ENCODE results near the gene PERM1.
A peak's percentile ranks its signal among the peaks of the same experiment; 100 is the strongest.
"Not testable (repeated sequence)": the region's sequence is repeated elsewhere in the genome, so short reads cannot be mapped to it uniquely, and the experiment has no call there.

Gene PERM1, protein sequence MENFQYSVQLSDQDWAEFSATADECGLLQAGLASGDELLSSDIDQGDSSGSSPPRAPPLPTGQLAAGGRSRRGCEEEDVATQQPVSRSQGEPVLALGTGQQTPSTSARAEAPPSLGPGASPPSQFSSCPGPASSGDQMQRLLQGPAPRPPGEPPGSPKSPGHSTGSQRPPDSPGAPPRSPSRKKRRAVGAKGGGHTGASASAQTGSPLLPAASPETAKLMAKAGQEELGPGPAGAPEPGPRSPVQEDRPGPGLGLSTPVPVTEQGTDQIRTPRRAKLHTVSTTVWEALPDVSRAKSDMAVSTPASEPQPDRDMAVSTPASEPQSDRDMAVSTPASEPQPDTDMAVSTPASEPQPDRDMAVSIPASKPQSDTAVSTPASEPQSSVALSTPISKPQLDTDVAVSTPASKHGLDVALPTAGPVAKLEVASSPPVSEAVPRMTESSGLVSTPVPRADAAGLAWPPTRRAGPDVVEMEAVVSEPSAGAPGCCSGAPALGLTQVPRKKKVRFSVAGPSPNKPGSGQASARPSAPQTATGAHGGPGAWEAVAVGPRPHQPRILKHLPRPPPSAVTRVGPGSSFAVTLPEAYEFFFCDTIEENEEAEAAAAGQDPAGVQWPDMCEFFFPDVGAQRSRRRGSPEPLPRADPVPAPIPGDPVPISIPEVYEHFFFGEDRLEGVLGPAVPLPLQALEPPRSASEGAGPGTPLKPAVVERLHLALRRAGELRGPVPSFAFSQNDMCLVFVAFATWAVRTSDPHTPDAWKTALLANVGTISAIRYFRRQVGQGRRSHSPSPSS

DNA sequence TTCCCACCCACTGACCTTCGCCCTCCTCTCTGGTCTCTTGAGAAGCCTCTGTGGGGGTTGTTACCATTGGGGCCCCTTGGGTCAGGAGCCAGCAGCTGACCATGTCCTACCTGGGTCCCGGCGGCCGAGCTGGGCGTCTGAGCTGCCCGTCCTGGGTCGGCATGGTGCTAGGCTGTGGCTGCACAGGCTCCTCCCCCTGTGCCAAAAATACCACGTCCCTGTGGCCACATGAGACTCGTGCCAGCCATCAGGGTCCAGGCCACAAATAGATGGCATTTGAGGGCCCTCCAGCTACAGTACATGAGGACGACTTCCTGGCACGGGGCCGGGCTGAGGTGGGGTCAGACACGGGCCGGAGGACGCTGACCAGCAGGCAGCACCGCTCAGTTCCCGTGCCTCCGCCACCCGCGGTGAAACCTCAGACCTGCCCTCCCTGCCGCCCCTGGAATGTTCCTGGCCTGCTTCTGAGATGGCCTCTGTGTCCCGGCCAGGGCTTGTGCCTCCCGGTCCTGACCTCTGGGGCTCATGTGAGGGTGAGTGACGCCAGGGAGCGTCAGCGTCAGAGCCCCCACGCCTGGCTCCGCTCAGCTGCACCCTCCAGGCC lies at the start of gene PERM1:
Gene PERM1 (minus strand): TSS at position 139 of the 604 bp plus-strand sequence. CDS start 1,064 bp downstream, outside the sequence.
- DNase-seq (ENCODE audit: low read depth): no peak

DNA sequence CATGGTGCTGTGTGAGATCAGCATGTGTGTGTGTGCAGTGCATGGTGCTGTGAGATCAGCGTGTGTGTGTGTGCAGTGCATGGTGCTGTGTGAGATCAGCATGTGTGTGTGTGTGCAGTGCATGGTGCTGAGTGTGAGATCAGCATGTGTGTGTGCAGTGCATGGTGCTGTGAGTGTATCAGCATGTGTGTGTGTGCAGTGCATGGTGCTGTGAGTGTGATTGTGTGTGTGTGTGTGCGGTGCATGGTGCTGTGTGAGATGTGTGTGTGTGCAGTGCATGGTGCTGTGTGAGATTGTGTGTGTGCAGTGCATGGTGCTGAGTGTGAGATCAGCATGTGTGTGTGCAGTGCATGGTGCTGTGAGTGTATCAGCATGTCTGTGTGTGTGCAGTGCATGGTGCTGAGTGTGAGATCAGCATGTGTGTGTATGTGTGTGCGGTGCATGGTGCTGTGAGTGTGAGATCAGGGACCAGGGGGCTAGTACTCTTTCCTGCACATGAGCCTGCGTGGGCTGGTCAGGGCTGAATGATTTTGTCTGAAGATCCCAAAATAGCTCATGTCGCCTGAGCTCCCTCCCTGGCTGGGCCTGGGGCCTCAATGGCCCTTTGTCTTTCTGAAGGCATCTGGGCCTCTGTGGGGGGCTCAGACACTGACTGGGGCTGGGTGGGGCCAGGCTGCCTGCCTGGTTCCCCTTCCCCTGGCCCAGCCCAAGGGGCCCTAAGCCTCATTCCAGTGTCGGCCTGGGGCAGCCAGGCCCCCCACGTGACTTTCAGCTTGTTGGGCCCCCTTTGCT lies 49.2 kb upstream of the PERM1 start:
- DNase-seq (ENCODE audit: low read depth): not testable (repeated sequence)

DNA sequence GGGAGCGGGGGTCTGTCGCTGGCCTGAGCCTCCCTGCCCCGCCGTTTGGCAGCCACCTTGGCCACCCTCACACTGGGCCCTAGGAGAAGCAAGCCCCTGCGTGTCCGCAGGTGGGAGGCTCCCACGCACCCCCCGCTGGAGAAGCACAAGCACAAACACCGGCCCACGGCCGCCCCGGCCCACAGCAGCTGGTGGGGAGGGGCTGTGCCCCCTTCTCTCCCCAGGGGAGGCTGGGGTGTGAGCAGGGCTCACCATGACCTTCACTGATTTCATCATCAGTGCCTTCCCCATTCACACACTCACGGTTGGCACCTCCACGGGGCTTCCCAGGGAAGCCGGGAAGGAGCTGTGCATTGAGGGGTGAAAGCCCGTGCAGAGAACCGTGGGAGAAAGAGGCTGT lies 45.9 kb upstream of the PERM1 start:
- no peak for DNase-seq (ENCODE audit: low read depth)

DNA sequence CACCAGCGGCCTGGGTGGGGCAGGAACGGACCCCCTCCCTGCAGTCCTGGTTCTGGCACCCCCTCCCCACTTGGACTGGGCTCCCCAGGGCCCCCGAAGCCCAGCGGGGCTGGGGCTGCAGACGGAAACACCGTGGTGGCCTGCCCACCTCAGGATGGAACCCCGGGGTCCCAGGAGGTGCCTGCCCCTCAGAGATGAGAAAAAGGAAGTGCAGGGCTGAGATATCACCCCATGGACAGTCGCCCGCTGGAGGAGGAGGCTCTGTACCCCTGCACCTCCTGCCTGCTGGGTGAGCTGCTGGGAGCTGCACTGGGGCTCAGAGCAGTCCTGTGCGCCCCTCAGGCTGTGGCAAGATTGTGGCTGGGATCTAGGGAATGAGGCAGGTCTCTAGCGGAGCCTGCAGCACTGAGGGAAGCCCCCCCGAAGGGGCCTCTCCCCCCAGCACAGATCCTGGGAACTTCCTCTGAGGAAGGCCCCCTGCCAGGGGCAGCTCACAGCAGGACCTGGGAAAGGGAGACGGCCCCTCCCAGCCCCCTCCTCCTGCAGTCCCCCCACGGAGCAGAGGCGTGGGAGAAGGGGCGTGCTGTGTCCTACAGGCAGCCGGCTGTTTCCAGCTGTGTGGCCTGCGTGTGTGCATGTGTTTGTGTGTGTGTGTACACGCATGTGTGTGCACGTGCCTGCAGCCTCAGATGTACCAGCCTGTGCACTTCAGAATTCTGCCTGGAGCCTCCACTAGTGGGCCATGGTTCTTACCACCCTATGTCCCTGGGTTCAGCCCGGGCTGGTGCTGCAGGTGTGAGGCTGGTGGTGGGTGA lies 44.9 kb upstream of the PERM1 start:
- no peak for DNase-seq (ENCODE audit: low read depth)

DNA sequence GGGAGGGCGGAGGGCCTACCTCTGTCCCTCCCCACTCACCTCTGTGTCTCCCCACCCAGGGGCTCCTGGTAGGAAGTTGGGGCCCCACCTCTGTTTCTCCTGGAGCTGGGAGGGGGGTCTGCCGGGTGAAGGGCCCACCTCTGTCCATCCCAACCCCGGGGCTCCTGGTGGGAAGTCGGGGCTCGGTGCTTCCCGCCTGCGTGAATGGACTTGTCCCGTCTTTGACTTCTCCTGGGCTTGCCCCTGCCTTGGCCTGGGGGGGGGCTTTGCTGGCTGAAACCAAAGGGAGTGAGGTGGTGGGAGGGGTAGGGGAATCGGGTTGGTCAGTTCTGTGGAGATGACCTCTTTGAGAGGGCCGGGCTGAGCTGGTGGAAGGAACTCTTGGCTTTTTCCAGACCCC lies 43.8 kb upstream of the PERM1 start:
- no peak for DNase-seq (ENCODE audit: low read depth)

DNA sequence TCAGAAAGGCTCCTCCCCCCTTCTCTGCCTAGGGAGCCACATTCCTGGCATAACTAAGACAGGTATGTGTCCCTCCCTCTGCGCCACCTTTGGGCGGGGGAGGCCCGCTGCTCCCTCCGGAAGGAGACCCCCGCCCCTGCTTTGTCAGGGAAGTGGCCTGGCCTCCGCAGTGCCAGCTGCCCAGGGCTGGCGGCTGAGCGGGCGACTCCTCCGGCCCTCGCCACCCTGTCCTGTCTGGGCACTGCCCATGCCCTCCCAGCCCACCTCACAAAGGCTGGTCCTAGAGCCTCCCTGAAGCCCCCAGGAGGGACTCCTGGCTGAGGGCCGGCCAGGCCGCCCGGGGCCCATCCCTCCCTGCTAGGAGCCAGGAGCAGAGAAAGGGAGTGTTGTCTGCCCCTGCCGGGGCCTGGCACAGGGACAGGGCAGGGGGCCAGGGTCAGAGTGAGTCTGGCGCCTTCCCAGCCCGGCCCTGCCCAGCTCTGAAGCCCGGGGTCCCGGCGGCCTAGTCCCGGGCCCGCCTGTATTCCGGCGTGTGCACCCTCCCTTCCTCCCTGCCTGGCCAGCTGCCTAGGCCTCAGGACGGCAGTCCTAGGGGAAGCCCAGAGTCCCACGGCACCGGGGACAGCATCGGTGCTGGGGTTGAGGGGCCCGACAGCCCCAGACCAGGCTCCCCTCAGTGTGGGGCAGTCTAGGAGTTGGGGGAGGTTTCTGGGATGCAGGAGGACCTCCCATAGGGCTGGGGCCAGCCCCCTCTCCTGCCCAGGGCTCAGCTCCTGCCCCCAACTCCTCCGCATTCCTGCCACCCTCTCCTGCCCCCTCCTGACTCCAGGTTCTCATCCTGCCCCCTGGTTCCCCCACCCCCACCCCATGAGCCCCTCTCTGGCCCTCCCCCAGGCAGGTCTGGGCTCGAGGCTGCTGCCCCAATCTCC lies 43.1 kb upstream of the PERM1 start:
- no peak for DNase-seq (ENCODE audit: low read depth)

DNA sequence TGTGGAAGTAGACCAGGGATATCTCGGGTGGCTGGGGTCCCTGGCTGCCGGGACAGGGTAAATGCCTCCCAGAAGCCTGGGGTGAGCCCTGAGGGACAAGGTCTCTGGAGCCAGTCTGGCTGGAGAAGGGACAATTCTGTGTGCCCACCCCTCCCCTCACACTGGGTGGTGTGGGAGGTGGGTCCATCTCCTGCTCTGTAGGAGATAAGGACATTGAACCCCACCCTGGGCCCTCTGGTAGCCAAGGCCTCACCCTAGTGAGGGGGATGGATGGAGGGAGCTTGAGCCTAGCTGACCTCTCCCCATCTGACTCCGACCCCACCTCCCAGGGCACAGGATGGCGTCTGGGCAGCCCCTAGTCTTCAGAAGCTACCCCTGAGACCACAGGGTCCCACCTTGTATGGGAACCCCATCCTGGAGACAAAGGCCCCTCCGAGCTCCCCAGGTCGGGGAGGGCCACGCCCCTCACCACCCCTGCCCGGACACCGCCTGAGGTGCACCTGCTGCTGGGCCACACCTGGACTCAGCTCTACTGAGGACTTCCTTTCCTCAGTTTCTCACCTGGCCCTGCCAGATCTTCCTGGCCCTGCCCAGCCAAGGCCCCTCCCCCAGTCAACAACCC lies 42.4 kb upstream of the PERM1 start:
- DNase-seq (ENCODE audit: low read depth): no peak

DNA sequence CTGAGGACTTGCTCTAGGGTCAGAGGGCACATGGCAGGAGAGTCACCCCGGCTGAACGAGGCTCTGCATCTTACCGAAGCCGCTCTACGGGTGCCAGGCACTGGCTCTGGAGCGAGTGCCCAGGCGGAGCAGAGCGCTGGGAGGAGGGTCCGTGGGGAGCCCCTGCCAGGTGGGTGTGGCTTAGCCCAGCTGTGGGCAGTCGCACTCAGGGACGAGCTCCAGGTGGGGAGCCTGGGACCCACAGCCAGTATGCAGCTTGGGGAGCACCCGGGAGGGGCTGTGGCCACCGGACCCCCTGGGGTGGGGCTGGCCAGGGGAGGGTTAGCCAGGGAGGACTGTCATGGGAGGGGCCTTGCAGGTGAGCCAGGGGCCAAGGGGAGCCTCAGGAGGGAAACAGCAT lies 41.8 kb upstream of the PERM1 start:
- DNase-seq (ENCODE audit: low read depth): no peak

DNA sequence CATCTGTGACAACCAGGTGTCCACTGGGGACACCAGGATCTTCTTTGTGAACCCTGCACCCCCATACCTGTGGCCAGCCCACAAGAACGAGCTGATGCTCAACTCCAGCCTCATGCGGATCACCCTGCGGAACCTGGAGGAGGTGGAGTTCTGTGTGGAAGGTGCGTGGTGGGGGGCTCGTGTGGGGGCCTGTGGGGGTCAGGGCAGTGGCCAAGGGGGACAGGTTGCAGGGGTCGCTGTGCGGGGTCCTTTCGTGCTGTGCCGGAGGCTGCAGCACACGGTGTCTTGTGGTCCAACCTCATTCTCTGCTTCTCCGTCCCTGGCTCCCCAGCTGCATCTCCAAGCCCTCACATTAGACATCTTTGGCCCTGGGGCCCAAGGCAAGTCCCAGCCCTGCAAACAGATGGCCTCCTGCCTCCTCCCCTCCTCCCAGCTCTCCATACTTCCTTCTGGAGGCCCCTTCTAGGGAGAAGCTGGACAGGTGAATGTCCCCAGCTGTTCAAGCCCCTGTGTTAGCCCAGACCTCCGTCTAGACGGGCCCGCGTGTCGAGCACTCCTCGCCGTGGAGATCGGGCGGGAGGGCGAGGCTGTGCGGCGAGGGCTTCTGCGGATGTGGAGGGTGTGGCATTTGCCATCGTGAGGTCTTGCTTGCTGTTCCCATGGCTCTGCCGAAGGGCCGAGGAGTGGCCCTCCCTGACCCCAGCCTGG lies 40.6 kb upstream of the PERM1 start:
- no peak for DNase-seq (ENCODE audit: low read depth)

DNA sequence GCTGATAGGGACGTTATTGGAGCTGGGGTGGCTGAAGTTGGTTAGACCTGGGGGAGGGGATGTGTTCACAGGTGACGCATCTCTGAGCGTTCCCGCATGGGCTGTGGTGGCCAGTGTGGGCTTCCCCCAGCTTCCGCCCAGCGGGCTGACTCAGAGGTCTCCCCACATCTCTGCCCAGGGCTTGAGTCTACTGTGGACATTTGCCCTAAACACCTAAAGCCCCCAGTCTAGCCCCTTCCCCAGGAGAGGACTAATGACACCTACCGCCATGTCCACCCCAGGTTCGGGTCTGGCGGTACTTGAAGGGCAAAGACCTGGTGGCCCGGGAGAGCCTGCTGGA lies 40.0 kb upstream of the PERM1 start:
- no peak for DNase-seq (ENCODE audit: low read depth)

DNA sequence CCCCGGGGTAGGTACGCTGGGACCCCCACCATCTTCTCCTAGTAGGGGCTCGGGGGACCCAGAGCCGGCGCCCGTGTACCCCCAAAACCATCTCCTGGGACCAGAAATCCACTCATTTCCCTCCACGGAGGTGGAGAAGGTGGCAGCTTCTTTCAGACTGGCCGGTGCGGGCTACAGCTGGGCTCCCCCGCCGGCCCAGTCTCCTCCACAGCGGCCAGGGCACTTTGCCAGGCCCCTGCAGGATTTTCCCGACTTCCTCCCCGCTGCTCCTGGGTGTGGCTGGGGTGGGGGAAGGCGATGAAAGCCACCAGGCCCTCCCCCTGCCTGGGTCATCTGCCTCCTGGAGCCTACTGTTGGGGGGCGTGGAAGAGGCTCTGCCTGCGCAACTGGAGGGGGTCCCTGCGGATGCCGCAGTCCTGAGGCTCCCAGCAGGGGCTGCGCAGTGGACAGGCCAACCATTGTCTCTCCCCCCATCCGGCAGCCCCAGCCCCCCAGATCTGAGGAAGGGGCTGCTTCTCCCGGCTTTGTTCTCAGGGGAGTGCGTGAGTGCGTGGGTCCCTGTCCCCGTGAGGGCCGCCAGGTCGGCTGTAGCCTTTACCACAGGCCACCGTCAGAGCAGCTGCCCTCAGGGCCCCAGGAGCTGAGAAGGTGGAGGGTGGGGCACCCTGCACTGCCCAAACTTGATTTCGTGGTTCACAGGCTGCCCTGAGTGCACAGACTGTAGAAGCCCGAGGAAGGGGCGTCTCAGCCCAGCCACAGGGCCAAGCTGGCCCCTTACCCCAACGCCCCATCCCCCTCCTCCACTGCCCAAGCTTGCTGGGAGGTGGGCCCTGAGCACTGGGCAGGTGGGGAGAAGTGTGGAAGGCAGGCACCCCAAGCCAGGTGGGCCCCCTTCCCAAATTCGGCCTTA lies 39.4 kb upstream of the PERM1 start:
- no peak for DNase-seq (ENCODE audit: low read depth)

DNA sequence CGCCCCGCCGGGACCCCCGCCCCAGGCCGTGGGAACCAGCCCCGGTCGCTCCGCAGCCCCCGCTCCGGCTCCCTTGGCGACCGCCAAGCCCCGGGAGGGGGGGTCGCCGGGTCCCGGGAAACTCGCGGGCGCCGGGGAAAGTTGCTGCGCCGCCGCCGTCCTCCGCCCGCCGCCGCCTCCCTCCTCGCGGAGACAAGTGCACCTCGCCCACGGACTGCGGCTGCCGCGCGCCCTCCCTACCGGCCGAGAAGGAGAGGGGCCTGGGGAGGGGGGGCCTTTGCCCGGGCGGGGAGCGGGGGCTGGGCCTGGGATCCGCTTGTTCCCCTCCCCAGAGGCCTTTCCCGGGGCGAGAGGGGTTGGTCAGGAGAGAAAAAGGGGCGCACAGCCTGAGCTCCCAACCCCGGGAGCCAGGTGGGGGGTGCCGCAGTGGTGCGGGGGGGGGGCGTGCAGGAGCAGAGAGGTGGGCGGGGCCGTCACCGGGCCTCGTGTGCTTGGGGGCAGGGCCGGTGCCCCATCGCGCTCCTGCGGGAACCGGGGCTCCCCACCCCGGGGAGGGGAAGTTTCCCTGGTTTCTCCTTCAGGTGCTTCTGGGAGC lies 38.6 kb upstream of the PERM1 start:
- peak; percentile 46 for DNase-seq (ENCODE audit: low read depth)

DNA sequence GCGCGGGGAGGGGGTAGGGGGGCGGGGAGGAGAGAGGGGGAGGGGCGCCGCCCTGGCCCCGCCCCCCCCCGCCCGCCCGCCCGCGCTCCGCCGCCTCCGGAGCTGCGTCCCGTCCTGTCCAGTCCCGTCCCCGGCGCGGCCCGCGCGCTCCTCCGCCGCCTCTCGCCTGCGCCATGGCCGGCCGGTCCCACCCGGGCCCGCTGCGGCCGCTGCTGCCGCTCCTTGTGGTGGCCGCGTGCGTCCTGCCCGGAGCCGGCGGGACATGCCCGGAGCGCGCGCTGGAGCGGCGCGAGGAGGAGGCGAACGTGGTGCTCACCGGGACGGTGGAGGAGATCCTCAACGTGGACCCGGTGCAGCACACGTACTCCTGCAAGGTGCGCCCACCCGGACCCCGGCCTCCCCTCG lies 38.1 kb upstream of the PERM1 start, which contains the start of gene AGRN:
Gene AGRN (plus strand): TSS at position 121 of the 405 bp plus-strand sequence. CDS start 53 bp downstream, at position 174.
- no peak for DNase-seq (ENCODE audit: low read depth)

DNA sequence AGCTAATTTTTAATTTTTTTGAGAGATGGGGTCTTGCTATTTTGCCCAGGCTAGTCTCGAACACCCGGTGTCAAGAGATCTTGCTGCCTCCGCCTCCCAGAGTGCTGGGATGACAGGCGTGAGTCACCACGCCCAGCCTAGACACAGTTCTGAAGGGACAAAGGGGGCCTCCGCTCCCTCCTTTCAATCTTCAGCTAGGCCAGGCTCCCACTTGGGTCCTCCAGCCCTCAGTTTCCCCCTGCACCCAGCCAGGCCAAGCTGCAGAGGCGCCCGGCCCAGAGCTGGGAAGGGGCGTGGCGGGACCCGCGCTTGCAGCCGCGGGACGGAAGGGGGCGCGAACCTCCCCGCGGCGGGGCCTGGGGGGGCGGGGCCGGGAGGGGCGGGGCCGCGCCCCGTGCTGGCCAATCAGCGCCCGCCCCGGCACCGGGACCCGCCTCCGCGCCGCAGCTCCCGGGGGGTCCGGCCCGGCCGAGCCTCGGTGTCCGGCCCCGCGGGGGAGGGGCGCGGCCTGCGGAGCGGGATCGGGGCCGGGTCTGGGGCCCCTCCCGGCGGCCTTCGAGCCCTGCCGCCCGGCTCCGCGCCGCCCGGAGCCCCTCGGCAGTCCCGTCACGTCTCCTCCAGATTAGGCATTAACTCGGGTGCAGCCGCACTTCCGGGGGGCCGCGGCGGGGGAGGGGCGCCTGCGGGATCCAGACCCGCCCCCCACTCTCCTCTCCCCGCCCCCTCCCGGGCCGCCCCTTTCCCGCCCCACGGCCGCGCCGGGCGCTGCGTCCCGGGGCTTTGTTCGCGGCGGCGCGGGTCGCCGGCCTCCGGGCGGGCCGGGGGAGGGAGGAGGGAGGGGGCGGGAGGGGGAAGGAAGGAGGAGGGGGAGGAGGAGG lies 37.5 kb upstream of the PERM1 start:
- peak; percentile 73 for DNase-seq (ENCODE audit: low read depth)

DNA sequence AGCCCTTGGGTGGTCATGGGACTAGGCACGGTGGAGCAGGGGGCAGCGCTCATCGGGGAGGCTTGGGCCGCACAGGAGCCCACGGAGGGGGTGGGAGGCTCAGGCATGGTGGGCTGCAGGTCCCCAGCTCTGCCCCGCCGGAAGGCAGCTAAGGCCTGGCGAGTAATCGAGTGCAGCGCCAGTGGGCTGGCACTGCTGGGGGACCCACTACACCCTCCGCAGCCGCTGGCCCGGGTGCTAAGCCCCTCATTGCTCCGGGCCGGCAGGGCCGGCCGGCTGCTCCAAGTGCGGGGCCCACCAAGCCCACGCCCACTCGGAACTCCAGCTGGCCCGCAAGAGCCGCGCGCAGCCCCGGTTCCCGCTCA lies 36.4 kb upstream of the PERM1 start:
- not testable (repeated sequence) for DNase-seq (ENCODE audit: low read depth)
